Measurements from ENCODE around the gene FHL1. TPM values are rescaled to one million over a fixed set of nuclear protein-coding genes. Genes with fewer than 3 reads are reported as not detected.
A peak's percentile ranks its signal among the peaks of the same experiment; 100 is the strongest.
"Not testable (repeated sequence)": the region's sequence is repeated elsewhere in the genome, so short reads cannot be mapped to it uniquely, and the experiment has no call there.

The FHL1 gene
- polyA plus RNA-seq, 1 donor, result 56.9 TPM

DNA sequence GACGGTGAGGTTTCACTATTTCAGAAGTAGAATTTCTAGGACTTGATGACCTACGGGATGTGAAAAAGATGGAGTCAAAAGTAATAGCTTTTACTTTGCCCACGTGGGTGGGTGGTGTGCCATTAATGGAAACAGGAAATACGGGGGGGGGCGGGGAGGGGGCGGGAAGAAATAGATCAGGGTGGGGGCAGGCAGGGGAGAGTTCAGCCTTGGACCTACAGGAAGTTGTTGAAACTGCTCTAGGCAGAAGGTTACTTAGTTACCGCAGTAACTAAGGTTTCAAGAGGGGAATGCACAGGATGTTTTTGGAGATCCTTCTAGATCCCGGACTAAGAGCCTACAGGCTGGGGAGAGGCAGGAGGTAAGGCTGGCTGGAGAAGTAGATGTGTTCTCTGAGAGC is 3.6 kb upstream of the FHL1 start:
- DNase-seq, result no peak

DNA sequence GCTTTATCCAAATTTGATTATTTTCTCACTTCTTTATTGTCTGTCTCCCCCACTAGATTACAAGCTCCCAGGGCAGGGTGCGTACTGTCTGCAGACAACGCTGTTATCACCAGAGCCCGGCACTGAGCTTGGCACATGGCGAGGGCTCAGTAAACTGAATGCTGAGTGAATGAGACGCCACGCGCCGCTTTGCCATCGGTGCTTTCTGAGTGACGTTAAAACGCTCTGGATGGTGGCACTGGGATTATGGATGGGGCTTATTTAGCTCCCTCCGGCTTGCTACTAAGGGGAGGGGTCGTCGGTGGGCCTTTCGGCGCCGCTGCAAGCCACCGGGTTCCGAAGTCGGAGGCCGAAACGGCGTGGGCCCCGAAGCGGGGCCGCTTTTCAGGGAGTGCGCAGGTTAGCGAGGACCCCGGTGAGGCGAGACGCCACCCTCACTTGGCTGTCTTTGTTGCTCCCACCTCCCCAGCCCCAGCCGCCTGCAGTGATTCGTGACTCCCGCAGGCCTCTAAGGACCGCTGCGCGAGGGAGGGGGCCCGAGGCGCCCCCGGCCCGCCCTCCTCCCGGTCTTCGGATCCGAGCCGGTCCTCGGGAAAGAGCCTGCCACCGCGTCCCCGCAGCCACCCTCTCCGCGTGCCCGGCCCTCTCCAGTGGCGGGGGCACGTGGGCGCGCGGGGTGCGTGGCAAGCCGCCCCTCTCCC is 569 bp upstream of the FHL1 start:
- DNase-seq, result no peak

DNA sequence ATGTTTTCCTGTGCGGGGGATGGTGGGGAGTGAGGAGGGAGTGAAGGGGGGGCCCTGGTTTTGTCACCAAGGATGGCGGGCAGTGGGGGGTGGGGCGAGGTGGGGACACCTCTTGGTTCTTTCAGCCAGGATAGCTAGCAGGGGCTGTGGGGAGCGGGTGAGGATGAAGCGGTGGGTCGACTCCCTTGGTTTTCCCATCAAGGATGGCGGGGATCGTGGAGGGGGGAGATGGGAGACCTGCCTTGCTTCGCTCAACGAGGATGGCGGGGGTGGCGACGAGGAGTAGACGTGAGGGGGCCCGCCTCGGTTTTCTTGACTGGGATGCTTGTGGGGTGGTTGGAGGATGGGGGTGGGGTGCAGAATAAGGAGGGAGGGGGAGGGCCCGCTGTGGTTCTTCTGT is 643 bp downstream of the FHL1 start:
- no peak for DNase-seq

DNA sequence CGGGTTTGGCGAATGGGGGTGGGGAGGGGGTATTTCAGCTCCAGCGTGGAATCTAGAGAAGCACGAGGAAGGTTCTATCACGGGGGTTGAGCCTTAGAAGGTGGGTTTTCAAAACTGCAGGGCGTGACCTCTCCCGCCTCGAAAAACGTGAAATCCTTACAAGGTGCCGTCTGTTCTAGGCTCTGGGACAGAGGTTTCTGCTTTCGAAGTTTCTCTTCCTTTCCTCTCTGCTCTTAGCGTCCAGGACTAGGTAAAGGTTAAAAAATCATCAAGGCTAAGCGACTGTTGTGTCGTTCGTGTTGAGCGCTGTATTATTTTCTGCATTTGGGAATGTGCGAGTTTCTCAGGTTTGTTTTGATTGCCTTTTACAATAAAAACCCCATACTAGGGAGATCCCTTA is 1.1 kb downstream of the FHL1 start:
- no peak for DNase-seq

DNA sequence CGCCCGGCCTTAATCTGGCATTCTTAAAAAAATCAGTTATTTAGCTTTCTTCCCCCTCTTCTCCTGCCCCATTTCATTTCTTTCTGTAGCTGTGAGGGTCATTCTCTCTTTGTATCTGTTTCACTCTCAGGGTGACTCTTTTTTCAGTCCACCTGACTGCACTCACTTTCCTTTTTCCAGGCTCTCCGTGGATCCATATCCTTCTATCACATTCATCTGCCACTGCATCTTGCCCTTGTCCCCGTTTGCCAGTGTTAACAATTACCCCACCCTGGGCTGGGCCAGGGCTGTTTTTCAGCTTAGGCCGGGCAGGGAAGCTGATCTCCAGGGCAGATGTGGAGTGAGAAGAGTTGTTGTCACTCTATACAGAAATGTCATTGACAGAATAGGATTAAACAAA is 7.7 kb downstream of the FHL1 start:
- DNase-seq, result no peak

DNA sequence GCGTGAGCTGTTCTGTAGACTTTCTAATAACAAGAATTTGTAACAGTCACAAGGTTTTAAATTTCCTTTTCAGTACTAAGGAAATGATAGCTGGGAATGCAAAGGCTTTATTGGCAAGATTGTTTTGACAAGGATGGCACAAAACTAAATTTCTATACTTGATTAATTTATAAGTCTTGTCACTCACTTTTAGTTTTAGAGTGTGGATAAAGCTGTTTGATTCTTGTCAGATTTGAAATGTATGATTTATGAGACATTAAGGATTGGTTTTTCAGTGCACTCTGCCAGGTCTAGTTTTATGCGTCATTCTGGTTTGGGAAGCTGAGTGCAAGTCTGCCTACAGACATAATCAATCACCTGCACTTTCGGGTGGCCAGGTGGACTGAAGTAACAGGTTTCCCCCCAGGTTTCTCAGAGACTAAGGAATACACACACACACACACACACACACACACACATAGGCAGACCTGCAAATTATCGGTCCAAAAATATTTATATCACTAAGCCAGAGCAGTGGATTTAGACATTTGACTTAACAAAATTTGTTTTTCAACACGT is 9.3 kb downstream of the FHL1 start:
- no peak for DNase-seq

DNA sequence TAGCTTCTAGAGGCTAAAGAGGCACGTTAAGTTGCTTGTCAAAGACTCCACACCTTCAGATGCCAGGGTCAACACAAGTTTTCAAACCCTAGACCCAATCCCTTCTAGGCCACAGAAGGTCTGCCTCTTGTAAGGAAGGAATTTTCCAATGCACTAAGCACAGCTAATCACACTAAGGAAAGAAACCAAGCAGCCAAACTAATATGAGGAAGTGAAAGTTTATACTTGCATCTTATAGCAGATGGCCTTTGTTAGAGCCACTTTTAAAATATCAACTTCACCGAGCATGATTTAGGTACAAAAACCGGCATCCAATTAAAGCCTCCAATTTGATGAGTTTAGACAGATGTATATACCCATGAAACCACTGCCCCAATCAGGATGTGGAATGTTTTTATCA is 9.9 kb downstream of the FHL1 start:
- no peak for DNase-seq

DNA sequence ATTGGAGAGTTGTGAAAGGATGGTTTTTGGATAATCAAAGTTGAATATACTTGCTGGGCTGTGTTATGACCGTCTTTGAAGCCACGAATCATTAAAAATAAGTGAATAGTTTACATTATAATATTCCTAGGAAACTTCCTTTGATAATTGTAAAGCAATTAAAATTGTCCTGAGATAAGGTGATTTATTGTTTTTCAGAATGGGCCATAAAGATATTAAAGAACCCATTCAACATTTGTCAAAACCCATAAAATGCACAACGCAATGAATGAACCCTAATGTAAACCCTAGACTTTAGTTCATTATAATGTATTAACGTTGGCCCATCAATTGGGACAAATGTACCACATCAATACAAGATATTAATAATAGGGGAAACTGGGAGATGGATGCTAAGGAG is 11.4 kb downstream of the FHL1 start:
- DNase-seq, result no peak

DNA sequence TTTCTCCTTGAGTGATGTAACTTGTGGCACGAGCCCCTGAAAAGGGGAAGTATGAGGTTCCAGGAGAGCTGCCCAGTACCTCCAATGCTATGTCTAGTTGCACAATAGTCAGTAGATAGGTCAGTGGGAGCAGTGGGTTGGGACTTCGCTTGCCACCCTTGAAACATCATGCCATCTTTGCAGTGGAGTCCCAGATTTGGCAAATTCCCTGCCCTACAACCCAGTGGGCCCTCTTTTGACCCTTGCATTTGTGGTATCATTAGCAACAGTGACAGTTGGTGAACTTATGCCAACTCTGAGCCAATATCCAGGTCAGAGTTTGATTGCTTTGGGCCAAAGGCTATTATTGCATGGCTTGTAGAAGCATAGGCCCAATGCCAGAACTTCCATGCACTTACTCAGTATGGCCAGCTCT is 12.3 kb downstream of the FHL1 start:
- DNase-seq, result no peak

DNA sequence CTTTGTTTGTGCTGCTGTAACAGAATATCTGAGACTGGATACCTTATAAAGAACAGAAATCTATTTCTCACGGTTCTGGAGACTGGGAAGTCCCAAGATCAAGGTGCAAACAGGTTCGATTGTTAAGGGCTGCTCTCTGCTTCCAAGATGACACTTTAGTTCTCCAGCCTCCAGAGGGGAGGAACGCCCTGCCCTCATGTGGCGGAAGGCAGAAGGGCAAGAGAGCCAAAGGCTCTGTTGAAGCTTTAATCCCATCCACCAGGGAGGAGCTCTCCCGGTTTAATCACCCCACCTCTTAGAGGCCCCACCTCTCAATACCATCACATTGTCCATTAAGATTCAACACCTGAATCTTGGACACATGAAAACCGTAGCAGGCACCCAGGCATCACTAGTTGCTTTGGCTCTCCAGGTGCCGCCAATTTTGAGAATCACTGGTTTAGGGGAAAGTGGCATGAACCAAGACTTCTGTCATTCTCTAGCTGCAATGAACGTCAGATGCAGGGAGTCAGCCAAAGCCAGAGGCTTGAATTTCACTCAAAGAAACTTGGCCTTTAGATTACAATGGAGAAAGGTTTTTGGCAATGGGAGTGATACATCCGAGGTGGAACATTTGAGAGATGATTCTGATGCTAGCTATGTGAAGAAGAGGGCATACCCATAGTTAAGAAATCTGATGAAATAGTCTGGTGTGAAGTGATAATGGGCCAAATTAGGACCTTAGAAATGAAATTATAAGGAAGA is 15.7 kb downstream of the FHL1 start:
- no peak for DNase-seq

DNA sequence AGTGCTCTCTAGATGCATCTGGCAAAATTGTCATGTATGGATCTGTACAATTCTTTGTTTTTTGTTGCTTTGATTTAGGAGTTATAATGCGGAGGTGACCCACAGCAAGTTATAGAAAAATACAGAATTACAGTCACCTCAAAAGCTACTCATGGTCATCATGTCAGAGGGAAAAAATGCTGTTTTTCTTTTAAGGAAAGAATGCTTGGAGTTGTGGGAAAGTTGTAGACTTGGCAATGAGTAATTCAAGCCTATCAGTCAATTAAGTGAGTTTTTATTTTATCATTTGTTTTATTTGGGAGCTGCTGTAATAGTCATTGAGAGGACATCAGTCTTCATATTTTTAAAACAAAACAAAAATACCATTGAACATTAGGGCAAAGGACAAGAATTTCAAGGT is 16.4 kb downstream of the FHL1 start:
- DNase-seq, result no peak

DNA sequence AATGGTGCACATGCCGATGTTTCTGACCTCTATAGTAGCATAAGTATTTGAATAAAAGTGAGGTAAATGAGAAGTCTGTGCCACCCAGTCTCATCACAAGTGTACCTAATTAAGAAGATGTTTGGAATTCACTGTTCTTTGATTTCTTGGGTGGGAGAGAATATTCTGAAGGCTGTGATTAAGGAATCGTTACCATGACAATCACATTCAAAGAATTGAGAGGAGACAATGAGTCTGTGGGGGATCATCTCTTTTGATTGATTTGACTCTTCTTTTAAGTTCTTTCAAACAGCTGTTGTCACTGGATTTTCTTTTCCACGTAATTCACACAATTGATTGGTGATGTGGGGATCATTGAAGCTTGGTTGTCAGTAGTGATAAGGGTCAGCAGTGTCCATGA is 18.1 kb downstream of the FHL1 start:
- no peak for DNase-seq

DNA sequence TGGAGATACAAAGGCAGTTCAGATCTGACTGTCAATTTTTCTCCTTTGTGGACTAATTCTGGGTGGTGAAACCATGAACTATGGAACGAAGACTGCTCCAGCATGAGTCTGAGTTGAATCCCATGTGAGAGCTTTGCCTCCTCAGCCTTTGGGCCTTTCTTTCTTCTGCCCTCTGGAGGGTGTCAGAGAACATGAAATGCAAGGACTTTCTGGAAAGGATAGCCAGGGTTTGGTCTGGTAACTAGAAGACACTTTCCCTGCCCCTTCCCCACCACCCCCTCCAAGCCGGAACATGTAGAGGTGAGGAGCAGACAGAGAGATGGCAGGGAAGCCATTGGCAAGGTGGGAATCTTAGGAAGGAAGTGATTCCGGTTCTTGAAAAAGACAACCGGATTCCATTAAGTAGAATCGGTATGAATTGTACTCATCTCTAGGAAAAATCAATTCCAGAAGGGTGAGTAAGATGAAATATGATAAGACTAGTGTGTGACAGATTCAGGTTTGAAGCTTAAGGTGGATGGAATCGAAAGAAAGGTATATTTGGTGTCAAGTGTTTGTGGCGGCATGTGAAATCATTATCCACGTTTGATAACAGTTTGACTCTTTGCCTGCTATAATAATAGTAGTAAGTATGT is 19.0 kb downstream of the FHL1 start:
- DNase-seq, result no peak

DNA sequence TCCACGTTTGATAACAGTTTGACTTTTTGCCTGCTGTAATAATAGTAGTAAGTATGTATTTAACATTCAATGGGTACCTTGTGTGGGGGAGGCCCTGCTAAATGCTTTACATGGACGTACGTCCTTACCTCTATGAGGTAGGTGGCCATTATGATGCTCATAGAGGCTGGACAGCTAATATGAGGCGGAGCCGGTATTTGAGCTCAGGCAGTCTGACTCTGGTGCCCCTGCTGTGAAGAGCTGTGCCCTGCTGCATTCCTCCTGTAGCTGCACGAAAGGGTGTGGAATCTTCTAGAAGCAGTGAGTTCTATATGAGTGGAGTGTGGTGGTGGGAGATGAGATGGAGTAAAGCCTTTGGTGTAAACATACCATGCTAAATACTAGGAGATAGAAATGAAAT is 20.7 kb downstream of the FHL1 start:
- not testable (repeated sequence) for DNase-seq

DNA sequence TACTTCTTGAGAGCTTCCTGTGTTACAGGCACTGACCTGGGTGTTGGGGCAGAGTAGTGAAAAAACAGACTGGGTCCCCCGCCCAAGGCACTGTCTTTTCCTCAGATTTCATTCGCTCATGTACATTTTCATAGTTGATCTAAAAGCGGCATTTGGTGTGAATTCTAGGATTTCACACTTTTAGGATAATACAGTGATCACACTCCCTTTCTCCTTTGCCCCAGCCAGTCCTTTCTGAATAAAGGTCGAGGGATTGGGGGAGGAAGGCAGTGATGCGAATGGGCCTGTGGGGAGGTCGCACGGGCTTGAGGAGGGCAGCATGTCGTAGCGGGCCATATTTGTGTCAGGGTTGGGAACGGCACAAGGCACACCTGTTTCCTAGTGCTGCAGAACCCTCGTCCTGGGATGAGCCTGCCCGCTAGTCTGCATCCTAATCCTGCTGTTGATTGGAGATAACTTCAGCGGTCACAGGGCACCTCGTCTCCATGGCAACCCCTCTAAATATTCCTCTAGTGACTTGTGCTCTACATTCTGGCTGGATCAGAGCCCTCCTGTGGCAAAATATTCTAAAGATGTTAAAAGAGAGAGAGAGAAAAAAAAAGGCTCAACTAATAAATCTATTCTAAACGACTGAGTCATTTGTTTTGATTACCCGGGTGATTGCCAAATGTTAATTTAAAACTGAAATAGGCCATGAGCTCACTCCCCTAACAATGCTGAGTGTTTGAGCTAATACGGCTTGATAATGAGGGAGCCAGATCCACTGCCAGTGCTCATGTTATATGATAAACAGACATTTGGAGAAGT is 21.8 kb downstream of the FHL1 start:
- DNase-seq, result peak; percentile 43

DNA sequence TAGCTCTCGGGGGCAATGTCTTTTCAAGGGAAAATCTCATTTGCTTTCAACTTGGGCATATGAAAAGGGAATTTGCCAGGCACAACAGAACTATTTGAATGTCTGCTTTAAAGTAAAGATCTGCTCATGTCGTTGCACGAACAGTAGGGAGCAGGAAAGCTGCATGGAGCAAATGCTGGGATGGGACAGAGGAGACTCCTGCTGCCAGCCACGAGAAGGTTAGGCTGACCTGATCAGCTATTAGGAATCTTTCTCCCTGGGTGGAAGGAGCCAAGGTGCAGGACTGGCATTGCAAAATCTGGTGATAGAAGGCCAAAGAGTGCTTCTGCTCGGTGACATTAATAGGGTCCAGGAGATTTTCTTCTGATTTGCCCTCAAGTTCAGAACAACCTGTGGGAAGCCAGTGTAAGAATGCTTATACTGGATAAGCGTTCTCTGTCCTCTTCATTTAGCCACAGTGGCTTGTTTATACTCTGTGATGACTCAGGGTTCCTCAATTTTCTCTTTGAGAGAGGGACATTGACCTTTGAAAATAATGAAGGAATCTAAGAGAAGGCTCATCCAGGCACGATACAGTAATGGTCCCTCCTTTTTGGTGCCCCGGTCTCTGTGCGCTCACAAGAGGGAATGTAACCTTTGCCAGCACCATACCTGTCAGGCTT is 22.9 kb downstream of the FHL1 start:
- DNase-seq, result no peak

DNA sequence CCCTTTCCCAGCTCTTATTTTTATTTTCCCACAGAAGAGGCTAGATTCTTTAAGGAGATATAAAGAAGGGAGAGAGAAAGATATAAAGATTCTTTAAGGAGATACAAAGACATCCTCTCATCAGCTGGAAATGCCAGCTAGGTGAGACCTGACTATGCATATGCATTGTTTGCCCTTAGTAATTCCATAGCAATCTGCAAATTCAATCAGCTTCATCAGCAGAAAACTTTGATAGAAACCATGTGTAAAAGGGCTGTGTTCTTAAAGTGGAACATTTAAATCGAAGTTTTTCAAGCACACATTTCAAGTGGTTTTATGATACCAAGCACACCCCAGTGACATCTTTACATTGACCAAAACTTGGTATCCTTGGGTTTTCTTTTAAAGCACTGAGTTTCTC is 24.1 kb downstream of the FHL1 start:
- DNase-seq, result no peak

DNA sequence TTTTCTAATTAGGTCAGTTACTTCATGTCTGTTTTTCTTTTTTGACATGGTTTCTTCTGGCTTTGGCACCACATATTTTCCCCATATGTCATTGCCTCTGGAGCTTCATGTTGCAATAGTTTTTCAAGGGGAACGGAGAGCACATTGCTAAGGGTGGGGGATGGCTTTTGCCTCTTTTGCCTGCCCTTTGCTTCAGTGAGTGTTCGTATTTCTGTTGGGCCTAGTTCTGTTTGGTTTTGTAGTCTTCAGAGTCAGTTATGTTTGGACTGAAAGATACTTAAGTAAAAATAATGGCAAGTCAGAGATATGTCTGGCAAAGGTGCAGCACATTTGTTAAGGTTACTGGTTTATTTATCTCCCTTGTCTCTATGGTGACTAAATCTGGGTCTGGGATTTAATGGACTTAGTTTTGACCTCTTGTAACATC is 29.1 kb downstream of the FHL1 start:
- no peak for DNase-seq

DNA sequence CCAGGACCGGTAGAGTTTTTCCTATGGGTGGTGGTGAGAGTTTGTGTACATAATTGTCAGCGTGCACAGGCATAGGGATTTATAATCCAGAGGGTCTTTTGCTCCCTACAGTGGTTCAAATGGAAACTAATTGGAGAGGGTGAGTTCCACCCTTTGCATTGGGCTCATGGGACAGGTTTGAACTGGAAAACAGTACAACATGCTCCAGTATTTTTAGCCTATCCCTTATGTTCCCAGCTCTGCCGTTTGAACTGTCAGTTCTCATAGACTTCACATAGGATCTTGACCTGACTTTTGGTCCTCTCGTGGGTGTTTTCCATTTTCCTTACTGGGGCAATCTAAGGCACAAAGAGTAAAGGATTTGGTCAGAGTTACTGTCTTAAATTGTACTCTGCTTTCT is 31.8 kb downstream of the FHL1 start:
- no peak for DNase-seq

DNA sequence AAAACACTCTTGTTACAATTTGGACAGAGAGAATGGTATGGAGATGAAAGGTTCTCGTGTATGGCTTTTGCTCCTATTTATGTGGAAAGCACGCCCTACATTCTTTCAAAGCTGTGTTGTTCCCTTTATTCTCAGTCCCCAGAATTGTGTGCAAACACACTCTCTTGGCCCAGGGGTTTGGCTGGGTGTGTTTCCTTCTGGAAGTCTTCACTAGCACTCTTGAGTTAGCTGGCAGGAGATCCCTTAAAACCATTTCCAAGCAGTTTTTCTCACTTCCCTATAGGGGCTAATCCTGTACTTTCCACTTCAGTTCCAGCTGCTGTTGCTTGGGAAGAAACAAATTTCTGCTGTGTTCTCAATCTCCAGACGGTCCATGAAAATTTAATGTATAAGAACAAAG is 35.1 kb downstream of the FHL1 start:
- DNase-seq, result no peak

DNA sequence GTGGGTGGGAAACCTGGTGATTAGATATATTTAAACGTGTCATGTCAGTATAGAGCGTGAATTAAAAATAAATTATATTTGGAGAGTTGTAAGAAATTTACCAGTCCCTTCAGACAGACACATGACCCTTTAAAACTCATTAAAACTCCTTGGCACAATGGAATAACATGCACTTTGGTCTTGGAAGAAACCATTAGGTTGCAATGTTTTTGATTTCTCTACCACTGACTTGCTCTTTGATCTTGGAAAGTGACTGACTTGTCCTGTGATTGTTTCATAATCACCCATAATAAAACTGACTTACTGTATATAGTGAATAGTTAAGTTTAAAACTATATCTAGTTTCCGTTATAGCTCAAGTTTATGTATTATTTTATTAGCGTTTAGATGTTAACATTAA is 35.8 kb downstream of the FHL1 start:
- DNase-seq, result no peak

DNA sequence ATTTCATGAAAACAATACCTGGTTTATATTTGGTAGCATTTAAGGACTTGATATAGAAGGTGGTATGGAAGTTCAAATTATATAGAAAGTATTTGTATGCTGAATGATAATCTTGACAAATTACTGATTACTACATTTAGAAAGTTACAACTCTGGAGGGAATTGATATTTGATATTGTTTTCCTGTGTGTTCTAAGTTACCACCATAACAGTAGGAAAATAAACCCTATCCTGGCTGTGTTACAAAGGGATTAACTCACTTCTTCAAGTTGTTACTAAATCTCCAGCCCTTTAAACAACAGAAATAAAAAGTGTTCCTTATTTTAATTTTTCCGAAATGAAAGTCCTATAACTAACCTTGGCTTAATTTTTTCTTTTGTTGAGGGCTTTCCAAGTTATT is 36.6 kb downstream of the FHL1 start:
- DNase-seq, result no peak

Data from left kidney (tissue), 2 donors.